ENCODE results near the gene CTNNBL1.

CTNNBL1 gene

DNA sequence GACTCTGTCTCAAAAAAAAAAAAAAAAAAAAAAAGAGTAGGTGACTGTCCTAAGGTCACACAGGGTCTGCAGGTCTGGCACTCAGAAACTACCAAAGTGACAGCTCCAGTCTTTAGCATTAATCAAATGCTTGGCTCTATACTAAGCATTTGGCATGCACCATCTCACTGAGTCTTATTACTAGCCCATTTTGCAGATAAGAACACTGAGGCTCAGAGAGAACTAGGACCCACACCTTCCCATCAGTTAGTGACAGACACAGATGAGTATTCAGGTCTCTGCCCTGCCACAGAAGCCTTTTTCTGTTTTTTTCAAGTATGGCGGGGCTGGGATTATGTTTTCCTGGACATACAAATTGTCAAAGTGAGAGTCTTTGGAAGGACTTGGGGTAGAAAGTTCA lies 186.0 kb downstream of the CTNNBL1 start:
- DNase-seq (ENCODE audit: low read depth), result no peak

DNA sequence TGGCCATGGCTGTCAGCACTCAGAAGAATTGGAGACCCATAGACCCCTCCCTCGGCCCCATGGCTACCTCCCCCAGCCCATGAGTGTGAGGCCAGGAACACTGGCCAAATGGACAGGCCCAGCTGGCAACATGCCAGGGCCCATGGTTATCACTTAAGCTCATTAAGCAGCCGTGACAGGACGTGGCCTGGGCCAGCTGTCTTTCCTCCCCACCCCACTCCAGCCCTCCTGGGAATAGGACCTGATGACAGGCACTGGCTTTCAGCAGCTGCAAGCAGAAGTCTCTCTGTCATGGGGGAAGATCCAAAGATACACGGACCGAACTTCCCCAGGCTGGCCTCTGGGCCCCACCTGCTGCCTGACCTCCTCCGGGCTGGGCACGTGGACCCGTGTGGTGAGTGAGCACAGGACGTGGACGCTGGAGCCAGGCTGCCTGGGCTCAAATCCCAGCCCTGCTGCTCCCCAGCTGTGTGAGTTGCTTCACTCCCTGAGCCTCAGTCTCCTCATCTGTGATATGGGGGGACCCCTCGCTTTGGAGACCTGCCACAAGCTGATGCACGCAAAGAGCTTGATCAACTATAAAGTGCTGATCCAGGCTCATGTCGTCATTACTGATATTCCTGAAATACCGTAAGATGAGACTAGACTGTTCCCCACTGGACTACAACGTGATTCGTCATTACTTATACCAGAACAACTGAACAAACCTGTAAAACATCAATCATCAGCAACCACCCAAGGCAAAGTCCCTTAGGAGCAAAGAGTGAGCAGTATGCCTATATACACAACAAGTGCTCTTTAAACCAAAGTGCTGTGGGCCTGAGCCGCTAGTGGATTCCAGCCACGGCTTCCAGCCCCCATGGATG lies 187.1 kb downstream of the CTNNBL1 start:
- no peak for DNase-seq (ENCODE audit: low read depth)

DNA sequence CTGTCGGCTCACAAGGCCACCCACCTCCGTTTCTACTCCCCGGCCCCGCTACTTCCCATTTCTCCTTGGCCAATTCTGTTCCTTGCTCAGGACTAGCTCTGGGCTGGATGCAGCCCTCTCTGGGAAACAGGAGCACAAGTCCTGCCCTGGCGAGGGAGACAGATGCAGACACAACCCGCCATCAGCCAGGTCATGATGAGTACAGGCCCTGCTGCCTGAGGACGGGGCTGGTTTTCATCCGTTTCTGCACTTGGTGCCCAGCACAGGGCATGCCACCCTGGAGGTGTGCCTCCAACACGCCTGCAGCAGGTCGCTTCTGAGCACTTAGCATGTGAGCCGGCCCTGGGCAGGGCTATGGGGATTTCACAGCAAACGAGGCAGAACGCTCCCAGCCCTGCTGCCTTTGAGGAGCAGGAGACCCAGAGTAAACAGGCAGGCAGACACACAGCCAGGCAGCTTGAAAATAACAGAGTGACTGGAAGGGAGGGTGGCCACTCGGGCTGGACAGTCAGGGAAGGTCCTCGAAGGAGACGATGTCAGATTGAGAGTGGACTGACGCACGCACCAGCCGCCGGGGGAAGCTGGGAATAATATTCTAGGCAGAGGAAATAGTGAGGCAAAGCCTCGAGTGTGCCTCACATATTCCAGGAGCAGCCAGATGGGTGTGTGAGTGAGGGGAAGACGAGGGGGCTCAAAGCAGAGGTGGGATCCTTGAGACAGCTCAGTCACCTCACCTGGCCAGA lies 187.9 kb downstream of the CTNNBL1 start:
- DNase-seq (ENCODE audit: low read depth), result no peak

DNA sequence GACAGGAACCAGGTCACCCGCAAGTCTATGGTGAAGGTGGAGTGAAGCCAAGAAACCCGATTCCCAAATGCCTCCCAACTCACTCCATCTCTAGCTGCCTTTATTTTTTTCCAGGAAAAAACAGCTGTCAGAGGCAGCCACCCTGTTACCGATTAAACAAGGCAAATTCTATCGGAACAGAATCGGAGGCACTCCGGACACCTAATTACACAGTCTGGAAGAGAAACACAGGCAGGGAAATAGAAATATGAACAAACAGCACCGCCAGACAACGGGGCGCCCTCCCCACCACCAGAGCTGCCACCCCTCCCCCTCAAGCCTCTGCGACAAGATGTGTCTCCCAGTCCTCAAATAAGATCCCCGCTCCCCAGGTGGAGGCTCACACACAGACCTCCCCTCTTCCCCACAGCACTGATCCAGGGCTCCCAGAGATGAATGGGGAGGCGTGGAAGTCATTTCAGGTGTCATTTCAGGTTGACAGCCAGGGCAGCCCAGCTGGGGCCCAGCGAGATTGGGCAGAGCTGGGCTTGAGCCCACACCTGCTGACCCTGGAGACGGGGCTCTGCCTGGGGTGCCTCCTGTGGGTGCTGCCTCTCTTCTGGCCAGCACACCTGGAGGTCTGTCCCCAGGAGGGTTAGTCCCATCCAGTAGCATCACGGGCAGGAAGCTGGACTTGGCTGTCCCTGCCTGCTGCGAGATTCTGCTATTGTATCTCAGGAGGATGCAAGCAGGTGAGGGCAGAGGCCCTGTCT lies 189.3 kb downstream of the CTNNBL1 start:
- DNase-seq (ENCODE audit: low read depth), result no peak

DNA sequence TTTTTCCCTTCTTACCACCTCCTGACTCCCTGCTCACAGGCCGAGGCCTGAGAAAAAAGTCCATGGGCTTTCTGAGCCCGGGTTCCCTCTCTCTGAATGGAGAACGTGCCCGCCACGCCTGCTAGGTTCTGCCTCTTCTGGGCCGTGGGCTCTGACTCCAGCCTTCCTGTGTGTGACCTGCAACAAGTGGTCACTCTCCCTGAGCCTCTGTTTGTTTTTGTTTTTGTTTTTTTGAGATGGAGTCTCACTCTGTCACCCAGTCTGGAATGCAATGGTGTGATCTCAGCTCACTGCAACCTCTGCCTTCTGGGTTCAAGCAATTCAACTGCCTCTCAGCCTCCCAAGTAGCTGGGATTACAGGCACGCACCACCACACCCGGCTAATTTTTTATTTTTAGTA lies 191.2 kb downstream of the CTNNBL1 start:
- no peak for DNase-seq (ENCODE audit: low read depth)

DNA sequence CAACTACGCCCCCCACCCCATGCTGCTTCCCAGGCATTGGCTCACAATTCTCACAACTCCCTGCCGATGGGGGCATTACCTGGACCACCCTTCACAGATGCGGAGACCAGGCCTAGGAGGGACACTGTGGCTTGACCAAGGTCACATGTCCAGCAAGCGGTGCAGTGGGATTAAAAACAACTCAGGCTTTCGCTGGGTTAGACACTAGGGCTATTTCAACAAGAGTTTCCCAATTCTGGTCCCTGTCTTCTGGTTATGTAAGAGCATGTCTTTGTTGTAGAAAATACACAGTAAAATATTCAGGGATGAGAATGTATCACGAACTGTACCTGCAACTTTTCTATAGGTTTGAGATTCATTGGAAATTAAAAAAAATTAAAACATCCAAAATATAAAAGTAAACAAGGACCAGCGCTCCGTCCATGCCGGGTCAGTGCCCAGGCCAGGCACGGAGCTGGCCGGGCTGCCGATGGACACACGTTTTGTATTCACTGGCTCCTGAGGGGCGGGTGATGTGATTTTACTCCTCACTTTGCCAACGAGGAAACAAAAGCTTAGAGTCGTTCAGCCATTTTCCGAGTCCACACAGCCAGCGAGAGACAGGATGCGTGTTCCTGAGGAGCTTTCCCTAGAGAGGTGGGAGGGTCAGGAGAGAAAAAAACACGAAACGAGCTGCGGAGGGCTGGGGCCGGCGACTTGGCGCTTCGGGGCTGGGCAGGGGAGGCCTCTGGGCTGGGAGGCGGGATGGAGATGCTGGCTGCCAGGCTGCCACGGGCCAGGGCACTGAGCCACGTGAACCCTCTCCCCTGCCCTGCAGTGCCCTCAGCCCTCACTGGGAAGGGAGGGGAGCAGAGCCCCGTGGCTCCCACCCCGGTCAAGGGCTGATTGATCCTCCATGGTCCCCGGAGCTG lies 192.0 kb downstream of the CTNNBL1 start:
- no peak for DNase-seq (ENCODE audit: low read depth)

DNA sequence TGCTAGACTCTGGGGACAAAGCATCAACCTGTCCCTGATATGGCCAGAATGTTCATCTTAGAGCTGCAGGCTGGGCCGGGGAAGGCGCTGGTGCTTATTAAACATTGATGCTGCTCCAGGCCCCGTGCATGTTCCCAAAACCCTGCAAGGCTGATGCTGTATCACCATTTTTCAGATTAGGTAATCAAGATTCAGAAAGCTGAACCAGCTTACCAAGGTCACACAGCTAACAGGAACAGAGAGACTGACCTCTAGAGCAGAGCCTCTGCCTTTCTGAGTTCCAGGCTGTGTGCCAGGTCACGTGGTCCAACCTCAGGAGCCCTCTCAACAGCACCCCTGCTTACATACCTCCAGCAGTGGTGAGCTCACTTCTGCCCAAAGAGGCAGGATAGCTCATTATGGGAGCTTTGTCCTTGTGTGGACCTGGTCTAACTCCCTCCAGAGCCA lies 193.0 kb downstream of the CTNNBL1 start:
- no peak for DNase-seq (ENCODE audit: low read depth)

DNA sequence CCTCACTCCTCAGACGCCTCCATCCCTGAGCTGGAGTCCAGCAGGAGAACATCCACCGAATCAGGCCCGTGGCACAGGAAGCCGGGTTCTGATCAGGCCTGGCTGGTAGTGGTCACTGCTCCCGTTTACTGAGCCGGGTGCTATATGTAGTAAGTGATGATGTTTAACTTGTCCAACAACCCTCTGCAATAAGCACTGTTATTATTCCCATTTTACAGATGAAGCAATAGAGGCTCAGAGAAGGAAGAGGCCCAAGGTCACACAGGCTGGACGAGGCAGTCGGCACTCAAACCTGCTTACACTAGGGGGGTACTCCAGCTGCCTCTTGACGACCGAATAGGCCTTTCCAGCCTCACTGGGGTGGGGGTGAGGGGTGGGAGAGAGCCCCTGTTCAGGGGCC lies 194.8 kb downstream of the CTNNBL1 start:
- no peak for DNase-seq (ENCODE audit: low read depth)

DNA sequence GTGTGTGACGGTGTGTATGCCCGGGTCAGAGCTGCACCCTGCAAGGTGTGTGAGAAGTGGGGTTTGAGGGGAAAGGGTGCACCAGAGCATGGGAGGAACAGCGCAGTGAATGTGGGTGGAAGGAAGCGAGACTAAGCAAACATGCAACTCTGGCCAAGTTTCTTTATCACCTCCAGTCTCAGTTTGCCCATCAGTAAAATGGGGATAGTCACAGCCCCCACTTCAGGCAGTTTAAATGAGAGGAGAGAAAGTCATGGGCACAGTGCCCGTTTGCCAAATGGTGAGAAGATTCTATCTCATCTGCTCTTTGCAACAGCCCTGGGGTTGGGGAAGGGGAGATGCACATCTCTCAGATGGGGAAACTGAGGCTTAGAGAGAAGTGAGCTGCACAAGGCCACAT lies 196.3 kb downstream of the CTNNBL1 start:
- DNase-seq (ENCODE audit: low read depth), result no peak

DNA sequence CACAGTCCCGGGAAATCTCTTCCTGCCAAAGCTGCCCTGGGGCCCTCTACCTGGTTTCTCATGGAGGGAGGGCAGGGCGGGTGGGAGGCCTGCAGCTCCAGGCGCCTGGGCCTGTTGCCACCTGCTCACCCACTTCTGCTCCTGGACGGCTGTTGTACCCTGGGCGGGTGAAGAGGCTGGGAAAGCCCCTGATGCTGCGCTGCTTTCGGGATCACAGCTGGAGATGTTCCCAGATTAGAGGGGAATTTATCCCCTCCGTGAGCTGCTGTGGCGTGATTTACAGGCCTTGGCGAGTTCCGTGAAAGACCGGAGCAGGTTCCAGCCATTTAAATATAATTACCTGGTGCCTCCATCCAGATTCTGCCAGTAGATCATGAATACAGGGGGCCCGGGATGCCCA lies 196.8 kb downstream of the CTNNBL1 start:
- no peak for DNase-seq (ENCODE audit: low read depth)

DNA sequence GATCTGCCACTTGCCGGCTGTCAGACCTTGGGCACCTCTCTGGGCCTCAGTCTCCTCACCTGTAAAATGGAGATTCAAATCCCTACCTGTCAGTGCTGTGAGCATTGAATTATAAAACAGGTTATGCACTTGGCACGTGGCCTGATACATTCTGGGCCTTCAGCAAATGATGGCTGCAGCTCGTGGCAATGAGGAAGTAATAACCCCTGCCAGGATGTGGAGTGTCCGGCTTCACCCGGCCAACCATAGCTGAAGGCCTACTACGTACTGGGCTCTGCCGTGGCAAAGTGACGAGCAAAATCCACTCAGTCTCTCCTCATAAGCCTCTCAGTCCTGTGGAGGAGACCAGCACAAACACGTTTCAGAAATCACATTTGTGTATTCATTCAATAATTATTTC lies 198.2 kb downstream of the CTNNBL1 start:
- no peak for DNase-seq (ENCODE audit: low read depth)

DNA sequence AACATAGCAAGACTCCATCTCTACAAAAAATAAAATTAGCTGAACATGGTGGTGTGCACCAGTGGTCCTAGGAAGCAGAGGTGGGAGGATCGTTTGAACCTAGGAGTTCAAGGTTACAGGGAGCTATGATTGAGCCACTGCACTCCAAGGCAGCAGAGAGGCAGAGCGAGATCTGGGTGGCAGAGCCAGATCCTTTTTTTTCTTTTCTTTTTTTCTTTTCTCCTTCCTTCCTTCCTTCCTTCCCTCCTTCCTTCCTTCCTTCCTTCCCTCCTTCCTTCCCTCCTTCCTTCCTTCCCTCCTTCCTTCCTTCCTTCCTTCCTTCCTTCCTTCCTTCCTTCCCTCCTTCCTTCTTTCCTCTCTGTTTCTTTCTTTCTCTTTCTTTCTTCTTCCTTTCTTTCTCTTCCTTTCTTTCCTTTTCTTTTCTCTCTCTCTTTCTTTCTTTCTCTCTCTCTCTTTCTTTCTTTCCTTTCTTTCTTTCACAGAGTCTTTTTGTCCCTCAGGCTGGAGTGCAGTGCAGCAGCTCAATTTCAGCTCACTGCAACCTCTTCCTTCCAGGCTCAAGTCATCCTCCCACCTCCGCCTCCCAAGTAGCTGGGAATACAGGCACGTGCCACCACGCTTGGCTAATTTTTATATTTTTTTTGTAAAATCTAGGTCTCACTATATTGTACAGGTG lies 199.9 kb downstream of the CTNNBL1 start:
- DNase-seq (ENCODE audit: low read depth), result no peak

DNA sequence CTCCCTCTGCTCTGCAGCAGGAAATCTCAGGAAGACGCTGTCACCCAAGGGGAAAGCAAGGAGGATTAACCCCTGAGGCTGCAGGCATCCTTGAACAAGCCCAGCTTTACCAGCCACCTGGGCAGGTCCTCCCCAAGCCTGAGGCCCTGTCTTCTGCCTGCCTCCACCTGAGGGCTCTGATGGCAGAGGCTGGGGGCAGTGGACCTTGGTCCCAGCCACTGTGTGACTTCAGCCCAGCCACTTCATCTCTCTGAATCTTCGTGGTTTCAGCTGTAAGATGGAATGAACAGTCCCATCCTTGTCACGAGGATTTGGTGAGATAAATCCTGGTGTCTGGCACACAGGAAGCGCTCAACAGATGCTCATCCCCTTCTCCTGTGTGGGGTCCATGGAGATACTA lies 200.6 kb downstream of the CTNNBL1 start:
- DNase-seq (ENCODE audit: low read depth), result no peak

DNA sequence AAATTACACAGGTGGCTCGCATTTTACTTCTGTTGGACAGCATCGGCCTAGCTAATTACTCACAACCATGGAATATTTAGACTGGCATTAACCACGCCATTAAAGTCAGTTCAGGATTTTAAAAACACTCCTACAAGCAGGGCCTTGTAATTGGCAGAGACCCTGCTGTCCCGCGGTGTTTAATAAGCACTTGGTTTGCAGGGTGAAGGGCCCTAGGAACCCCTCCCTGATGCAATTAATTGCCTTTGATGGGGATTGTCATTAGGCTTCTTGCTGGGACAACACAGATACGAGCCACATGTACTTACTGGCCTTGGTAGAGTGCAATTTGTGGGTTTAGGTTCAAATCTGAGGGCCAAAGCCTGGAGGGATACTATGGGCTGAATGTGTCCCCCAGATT lies 201.3 kb downstream of the CTNNBL1 start:
- no peak for DNase-seq (ENCODE audit: low read depth)

DNA sequence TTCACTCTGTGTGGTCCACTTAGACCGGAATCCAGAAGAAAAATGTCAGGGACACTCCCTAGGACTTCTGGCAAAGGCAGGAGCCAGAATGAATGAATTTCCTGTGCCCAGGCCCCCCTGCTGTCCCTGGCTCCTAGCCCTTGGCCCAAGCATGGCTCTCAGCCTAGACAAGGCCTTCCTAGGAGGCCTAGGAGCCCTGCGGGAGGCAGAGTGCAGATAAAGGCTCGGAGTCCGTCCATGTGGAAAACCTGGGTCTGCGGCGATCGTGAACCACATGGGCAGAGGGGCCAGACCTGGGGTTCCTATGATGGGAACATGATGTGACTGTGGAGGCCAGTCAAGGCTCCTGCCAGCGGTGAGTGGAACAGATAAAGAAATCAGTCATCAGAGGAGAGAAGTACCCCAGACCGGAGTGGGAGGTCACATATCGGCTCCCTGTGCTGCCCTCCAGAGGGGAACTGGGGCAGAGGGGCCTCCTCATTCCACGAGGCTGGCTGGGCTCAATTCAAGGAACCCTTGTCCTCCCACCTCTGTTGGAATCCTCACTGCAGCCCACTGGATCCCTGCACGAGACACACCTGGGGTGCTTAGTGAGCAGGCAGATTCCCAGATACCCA lies 203.2 kb downstream of the CTNNBL1 start:
- DNase-seq (ENCODE audit: low read depth), result no peak

DNA sequence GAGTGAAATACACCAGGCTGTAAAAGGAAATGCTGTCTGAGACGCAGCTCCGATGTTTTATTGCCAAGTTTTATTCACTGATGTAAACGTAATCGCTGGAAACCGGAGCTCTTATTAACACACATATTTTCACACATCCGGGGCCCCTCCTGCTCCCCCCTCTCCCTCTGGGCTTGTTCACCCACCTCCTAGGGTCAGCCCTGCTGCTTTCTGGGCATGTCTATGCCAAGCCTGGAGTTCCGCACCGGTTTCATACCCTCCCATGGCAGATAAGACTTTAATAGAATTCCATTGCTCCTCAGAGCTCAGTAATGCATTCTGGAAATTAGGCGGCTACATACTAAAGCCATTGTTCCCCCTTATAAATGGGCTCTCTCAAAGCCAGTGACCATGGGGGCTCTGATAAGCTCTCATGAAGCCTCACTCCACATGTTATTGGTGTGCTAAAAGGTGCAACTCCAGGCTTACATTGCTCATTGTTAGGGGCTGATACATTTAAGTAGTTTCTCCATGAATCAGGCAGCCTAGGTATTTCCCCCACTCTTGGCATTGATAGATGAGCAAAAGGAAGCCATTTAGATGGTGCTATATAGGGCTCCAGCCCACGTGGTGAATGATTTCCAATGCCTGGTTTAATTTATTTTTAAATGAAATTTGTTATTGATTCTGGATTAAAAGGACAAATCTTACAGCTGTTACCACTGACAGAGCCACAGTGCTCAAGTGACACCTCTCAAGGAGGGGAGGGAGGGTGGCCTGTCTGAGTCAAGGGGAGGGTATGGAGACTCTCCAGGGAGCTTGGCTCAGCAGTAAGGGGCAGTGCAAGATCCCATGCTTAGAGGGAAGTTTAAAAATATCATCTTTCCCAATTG lies 204.6 kb downstream of the CTNNBL1 start:
- no peak for DNase-seq (ENCODE audit: low read depth)

DNA sequence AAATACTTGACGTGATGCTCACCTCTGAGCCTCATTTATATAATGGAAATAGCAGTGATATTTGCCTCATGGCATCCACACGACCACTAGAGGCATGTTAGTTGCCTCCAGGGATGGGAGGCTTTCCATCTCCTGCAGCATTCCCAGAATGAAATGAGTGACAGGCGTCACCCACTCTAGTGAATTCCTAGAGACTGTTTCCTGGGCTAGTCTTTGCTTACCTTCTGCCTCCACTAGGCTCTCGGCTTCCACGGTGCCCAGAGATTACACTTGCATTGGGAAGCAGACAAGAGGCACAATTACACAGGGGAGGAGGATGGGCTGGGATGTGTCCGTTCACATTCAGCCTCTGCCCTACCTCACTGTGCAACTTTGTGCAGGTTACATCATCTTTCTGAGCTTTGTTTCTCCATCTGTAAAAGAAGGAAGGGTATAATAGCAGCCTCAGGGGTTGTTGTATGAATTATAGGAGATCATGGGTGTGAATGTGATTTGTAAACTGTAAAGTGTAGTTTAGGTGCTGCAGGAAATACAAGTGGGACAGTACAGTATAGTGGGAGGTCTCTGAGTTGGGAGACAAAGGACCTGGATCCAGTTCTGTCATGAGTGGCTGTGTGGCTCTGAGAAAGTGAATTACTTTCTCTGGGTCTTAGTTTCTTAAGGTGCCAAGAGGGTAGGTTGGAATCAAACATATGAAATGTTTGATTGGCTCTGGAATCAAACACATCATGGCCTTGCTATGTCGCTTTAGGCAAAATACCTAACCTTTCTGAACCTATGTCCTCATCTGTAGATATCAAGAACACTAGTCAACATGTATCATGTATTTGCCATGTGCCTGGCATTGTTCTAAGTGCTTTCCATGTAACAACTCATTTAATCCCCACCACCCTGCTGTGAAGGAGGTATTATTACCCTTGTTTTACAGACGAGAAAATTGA lies 205.5 kb downstream of the CTNNBL1 start:
- DNase-seq (ENCODE audit: low read depth), result no peak

DNA sequence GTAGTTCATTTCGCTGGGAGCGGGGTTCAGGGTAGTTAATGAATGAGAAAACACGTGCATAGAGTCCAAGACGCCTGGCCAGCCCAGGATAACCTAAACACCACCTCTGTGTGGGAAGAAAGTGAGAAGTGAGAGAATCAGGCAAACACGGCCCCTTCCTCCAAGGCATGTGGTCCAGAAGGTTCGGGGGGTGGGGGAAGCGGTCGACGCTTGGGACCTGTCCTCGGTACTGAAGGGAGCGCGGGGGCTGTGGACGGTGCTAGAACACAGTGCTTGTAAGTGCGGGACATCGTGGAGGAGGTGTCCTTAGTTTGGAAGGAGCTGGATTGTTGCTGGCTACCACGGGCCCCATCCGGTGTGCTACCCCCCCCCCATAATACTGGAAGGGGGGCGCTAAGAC lies 207.4 kb downstream of the CTNNBL1 start:
- DNase-seq (ENCODE audit: low read depth), result no peak
